OCI-LY1 (cell line): ENCODE data around the gene RAET1L.
"Not testable (repeated sequence)": the region's sequence is repeated elsewhere in the genome, so short reads cannot be mapped to it uniquely, and the experiment has no call there.

Source experiments
- EZH2 ChIP-seq: fragments of 200-600 bp; sonication (generic), shearing (Covaris generic); IDR thresholded peaks from 2 replicates; pipeline ENCODE4 v1.8.0; 2017; ENCODE audit warnings: borderline replicate concordance, mixed run types, mild to moderate bottlenecking, antibody characterized with exemption, low read length, moderate library complexity, mixed read lengths
- TF ChIP-seq, protein P1 (sequence below): fragments of 200-600 bp; sonication (generic), shearing (Covaris generic); IDR thresholded peaks from 2 replicates; pipeline ENCODE4 v1.5.1; 2017; ENCODE audit warnings: mild to moderate bottlenecking, antibody characterized with exemption, low read length, moderate library complexity, mixed read lengths

DNA sequence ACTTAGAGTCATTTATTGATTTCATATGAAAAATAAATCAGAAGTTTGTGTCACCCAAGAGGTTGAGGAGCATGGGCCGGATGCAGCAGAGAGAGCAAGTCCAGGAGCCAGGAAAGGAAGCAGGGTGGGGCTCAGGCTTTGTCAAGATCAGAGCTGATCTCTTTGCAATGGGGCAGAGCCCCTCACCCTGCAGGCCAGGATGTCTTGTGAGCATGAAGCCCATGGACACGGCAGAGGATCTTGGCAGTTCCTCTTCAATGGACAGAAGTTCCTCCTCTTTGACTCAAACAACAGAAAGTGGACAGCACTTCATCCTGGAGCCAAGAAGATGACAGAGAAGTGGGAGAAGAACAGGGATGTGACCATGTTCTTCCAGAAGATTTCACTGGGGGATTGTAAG lies 56.4 kb downstream of the RAET1L start:
- TF ChIP-seq, protein P1, sequence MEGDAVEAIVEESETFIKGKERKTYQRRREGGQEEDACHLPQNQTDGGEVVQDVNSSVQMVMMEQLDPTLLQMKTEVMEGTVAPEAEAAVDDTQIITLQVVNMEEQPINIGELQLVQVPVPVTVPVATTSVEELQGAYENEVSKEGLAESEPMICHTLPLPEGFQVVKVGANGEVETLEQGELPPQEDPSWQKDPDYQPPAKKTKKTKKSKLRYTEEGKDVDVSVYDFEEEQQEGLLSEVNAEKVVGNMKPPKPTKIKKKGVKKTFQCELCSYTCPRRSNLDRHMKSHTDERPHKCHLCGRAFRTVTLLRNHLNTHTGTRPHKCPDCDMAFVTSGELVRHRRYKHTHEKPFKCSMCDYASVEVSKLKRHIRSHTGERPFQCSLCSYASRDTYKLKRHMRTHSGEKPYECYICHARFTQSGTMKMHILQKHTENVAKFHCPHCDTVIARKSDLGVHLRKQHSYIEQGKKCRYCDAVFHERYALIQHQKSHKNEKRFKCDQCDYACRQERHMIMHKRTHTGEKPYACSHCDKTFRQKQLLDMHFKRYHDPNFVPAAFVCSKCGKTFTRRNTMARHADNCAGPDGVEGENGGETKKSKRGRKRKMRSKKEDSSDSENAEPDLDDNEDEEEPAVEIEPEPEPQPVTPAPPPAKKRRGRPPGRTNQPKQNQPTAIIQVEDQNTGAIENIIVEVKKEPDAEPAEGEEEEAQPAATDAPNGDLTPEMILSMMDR: not testable (repeated sequence)
- TF ChIP-seq EZH2: not testable (repeated sequence)
